Neural cell (in vitro differentiated cells): ENCODE results near the gene GLO1. TPM values are rescaled to one million over a fixed set of nuclear protein-coding genes. Genes with fewer than 3 reads are reported as not detected.

Source experiments
- H2AFZ ChIP-seq: fragments of 200-600, 300-800 bp; sonication (generic), shearing (Covaris generic); 2 replicates; pipeline ENCODE4 v1.6.0; 2014; ENCODE audit warnings: low read depth, mild to moderate bottlenecking, antibody characterized with exemption, low read length, moderate library complexity
- H3F3A ChIP-seq: fragments of 200-600 bp; shearing (Covaris generic); 2 replicates; pipeline ENCODE4 v1.6.1; 2016; ENCODE audit warnings: mild to moderate bottlenecking, moderate library complexity, mixed read lengths, antibody characterized with exemption, low read length; ENCODE audit not compliant: insufficient read depth, poor library complexity, severe bottlenecking
- H3K27ac ChIP-seq: fragments of 200-600, 300-800 bp; sonication (generic), shearing (Covaris generic); 2 replicates; pipeline ENCODE4 v1.5.1; 2014; ENCODE audit warnings: mild to moderate bottlenecking, low read length, moderate library complexity
- H3K27me3 ChIP-seq: fragments of 300-800, 200-600 bp; sonication (generic), shearing (Covaris generic); 2 replicates; pipeline ENCODE4 v1.6.0; 2014; ENCODE audit warnings: mild to moderate bottlenecking, low read depth, low read length, moderate library complexity; ENCODE audit not compliant: insufficient read depth
- H3K36me3 ChIP-seq: fragments of 300-800, 200-600 bp; sonication (generic), shearing (Covaris generic); 2 replicates; pipeline ENCODE4 v1.5.1; 2014; ENCODE audit warnings: mild to moderate bottlenecking, antibody characterized with exemption, low read length, moderate library complexity; ENCODE audit not compliant: insufficient read depth
- H3K4me2 ChIP-seq: fragments of 300-800, 200-600 bp; sonication (generic), shearing (Covaris generic); 2 replicates; pipeline ENCODE4 v1.6.0; 2014; ENCODE audit warnings: mild to moderate bottlenecking, low read length
- H3K4me3 ChIP-seq: fragments of 300-800, 200-600 bp; sonication (generic), shearing (Covaris generic); 2 replicates; pipeline ENCODE4 v1.5.1; 2014; ENCODE audit warnings: mild to moderate bottlenecking, low read length, moderate library complexity
- H3K79me2 ChIP-seq: fragments of 200-600 bp; shearing (Covaris generic); replicated peaks from 2 replicates; pipeline ENCODE4 v1.6.0; 2014; ENCODE audit warnings: mild to moderate bottlenecking, low read length, moderate library complexity; ENCODE audit not compliant: insufficient read depth
- H3K9ac ChIP-seq: fragments of 300-800, 200-600 bp; sonication (generic), shearing (Covaris generic); 2 replicates; pipeline ENCODE4 v1.6.1; 2016; ENCODE audit warnings: mild to moderate bottlenecking, low read length, mixed read lengths
- H3K9me2 ChIP-seq: fragments of 200-600 bp; shearing (Covaris generic); 2 replicates; pipeline ENCODE4 v1.6.1; 2016; ENCODE audit warnings: mild to moderate bottlenecking, low read length, mixed read lengths; ENCODE audit not compliant: insufficient read depth
- H3K9me3 ChIP-seq: fragments of 200-600, 300-800 bp; sonication (generic), shearing (Covaris generic); 2 replicates; pipeline ENCODE4 v1.6.1; 2016; ENCODE audit warnings: mild to moderate bottlenecking, mixed run types, low read length, moderate library complexity, mixed read lengths
- H4K20me1 ChIP-seq: fragments of 200-600 bp; shearing (Covaris generic); 2 replicates; pipeline ENCODE4 v1.6.1; 2016; ENCODE audit warnings: mild to moderate bottlenecking, mixed run types; ENCODE audit not compliant: insufficient read depth
- EP300 ChIP-seq: fragments of 450-650 bp; conservative IDR thresholded peaks from 2 replicates; pipeline ENCODE4 v1.6.1; 2014; ENCODE audit warnings: antibody characterized with exemption, mild to moderate bottlenecking, moderate library complexity; ENCODE audit not compliant: poor library complexity, severe bottlenecking
- EZH2 ChIP-seq: fragments of 200-600, 300-800 bp; shearing (Covaris generic), sonication (generic); IDR thresholded peaks from 2 replicates; pipeline ENCODE4 v1.6.1; 2014; ENCODE audit warnings: antibody characterized with exemption, low read length, borderline replicate concordance, mild to moderate bottlenecking; ENCODE audit not compliant: insufficient read depth, poor library complexity, severe bottlenecking
- MXI1 ChIP-seq: fragments of 450-650 bp; conservative IDR thresholded peaks from 2 replicates; pipeline ENCODE4 v1.6.1; 2014; ENCODE audit warnings: antibody characterized with exemption, mild to moderate bottlenecking; ENCODE audit not compliant: poor library complexity, severe bottlenecking
- POLR2AphosphoS5 ChIP-seq: IDR thresholded peaks from 2 replicates; pipeline ENCODE4 v1.6.1; 2012
- RAD21 ChIP-seq: fragments of 450-650 bp; conservative IDR thresholded peaks from 2 replicates; pipeline ENCODE4 v1.6.1; 2014; ENCODE audit warnings: antibody characterized with exemption, mild to moderate bottlenecking, moderate library complexity
- SMC3 ChIP-seq: fragments of 450-650 bp; conservative IDR thresholded peaks from 2 replicates; pipeline ENCODE4 v1.6.1; 2014; ENCODE audit warnings: antibody characterized with exemption, mild to moderate bottlenecking, moderate library complexity; ENCODE audit not compliant: poor library complexity
- TAF1 ChIP-seq: IDR thresholded peaks from 2 replicates; pipeline ENCODE4 v1.6.1; 2012; ENCODE audit warnings: low read depth
- polyA plus RNA-seq: library from polyadenylated mRNA; depleted of rRNA; stranded (reverse); fragments of >200 nt; gene quantifications from 2 replicates; pipeline ENCODE4 v1.2.3, GENCODE V29; 2014
- TF ChIP-seq, protein P1 (sequence below): fragments of 450-650 bp; IDR thresholded peaks from 2 replicates; pipeline ENCODE4 v1.5.1; 2014; ENCODE audit warnings: antibody characterized with exemption, mild to moderate bottlenecking, moderate library complexity; ENCODE audit not compliant: poor library complexity, severe bottlenecking
- TF ChIP-seq, protein P2 (sequence below): IDR thresholded peaks from 2 replicates; pipeline ENCODE4 v1.6.1; 2012; ENCODE audit warnings: borderline replicate concordance

The GLO1 gene
- polyA plus RNA-seq, 1 donor from 2014 or later, result 94.8 TPM

DNA sequence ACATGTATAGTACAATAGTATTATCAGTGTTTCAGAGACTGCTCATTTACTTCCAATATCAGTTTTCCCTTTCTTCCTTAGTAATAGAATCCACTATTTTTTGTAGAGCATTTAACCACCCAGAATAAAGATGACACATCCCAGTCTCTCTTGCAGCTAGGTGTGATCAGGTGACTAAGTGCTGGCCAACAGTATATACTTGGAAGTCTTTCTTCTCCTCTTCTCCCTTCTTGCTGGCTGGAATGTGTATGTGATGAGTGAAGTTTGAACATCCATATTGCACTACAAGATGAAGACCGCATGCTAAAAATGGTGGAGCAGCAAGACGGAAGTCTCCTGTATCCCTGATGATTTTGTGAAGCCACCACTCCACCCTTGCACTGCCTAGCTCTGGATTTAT, 48.7 kb downstream of the GLO1 start:
- Histone ChIP-seq H3K27me3 (no peaks in the 10 kb centered on the region), H3K9me2 (no peaks in the 10 kb centered on the region), H4K20me1 (no peaks in the 10 kb centered on the region), H3K9me3 (no peaks in the 10 kb centered on the region), H3K79me2 (no peaks in the 10 kb centered on the region), H3K36me3 (no peaks in the 10 kb centered on the region), H3K4me2 (no peak overlapping the region), H2AFZ (no peak overlapping the region), H3F3A (no peaks in the 10 kb centered on the region), H3K27ac (no peak overlapping the region), H3K4me3 (no peak overlapping the region), H3K9ac (no peak overlapping the region)
- TF ChIP-seq POLR2AphosphoS5 (no peak), RAD21 (no peak), MXI1 (no peak), TAF1 (no peak), EZH2 (no peak), EP300 (no peak)
- TF ChIP-seq, protein P1, sequence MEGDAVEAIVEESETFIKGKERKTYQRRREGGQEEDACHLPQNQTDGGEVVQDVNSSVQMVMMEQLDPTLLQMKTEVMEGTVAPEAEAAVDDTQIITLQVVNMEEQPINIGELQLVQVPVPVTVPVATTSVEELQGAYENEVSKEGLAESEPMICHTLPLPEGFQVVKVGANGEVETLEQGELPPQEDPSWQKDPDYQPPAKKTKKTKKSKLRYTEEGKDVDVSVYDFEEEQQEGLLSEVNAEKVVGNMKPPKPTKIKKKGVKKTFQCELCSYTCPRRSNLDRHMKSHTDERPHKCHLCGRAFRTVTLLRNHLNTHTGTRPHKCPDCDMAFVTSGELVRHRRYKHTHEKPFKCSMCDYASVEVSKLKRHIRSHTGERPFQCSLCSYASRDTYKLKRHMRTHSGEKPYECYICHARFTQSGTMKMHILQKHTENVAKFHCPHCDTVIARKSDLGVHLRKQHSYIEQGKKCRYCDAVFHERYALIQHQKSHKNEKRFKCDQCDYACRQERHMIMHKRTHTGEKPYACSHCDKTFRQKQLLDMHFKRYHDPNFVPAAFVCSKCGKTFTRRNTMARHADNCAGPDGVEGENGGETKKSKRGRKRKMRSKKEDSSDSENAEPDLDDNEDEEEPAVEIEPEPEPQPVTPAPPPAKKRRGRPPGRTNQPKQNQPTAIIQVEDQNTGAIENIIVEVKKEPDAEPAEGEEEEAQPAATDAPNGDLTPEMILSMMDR, result no peak

DNA sequence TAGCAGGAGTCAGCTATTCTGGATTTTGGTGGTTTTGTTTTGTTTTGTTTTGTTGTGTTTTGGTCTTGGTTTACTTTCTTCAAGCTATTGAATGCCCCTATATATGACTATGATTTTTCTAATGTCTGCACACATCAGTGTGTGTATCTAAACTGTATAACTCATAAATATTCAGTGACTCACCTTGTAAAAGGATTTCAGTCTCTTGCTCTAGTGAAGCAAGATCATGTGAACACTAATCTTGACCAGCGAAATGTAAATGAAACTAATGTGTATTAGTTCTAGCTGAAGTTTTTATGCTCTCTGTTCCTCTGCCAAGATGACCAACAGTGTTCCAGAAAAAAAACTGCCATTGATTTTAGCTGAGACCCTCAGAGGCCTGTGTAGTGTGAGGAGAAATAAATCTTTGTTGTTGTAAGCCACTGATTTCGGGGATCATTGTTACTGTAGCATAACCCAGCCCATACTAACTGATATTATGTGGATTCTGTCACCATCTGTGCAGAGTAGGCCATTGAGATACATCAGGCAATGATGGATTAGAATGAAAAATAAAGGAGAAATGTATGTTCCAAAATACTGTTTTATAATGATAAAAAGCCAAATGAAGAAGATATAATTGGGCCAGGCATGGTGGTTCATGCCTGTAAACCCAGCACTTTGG, 51.7 kb downstream of the GLO1 start:
- no peaks in the 10 kb centered on the region for H3K9me2 ChIP-seq
- H3K27ac ChIP-seq, result no peak overlapping the region
- no peaks in the 10 kb centered on the region for H3K36me3 ChIP-seq
- TF ChIP-seq POLR2AphosphoS5, result no peak
- no peak for TF ChIP-seq MXI1
- TF ChIP-seq, protein P1, result no peak
- TF ChIP-seq EZH2, result no peak
- TF ChIP-seq EP300, result no peak
- TF ChIP-seq, protein P2, sequence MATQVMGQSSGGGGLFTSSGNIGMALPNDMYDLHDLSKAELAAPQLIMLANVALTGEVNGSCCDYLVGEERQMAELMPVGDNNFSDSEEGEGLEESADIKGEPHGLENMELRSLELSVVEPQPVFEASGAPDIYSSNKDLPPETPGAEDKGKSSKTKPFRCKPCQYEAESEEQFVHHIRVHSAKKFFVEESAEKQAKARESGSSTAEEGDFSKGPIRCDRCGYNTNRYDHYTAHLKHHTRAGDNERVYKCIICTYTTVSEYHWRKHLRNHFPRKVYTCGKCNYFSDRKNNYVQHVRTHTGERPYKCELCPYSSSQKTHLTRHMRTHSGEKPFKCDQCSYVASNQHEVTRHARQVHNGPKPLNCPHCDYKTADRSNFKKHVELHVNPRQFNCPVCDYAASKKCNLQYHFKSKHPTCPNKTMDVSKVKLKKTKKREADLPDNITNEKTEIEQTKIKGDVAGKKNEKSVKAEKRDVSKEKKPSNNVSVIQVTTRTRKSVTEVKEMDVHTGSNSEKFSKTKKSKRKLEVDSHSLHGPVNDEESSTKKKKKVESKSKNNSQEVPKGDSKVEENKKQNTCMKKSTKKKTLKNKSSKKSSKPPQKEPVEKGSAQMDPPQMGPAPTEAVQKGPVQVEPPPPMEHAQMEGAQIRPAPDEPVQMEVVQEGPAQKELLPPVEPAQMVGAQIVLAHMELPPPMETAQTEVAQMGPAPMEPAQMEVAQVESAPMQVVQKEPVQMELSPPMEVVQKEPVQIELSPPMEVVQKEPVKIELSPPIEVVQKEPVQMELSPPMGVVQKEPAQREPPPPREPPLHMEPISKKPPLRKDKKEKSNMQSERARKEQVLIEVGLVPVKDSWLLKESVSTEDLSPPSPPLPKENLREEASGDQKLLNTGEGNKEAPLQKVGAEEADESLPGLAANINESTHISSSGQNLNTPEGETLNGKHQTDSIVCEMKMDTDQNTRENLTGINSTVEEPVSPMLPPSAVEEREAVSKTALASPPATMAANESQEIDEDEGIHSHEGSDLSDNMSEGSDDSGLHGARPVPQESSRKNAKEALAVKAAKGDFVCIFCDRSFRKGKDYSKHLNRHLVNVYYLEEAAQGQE, result no peak
- no peak for TF ChIP-seq RAD21
- TF ChIP-seq TAF1, result no peak
- TF ChIP-seq SMC3, result no peak
- H3K9ac ChIP-seq, result no peak overlapping the region
- H3K4me2 ChIP-seq, result no peak overlapping the region
- no peak overlapping the region for H2AFZ ChIP-seq
- no peaks in the 10 kb centered on the region for H3K27me3 ChIP-seq
- H3K4me3 ChIP-seq, result no peak overlapping the region
- no peaks in the 10 kb centered on the region for H3K9me3 ChIP-seq
- H4K20me1 ChIP-seq, result no peaks in the 10 kb centered on the region
- H3F3A ChIP-seq, result no peaks in the 10 kb centered on the region
- H3K79me2 ChIP-seq, result no peaks in the 10 kb centered on the region
